OCI-LY3 (cell line): Measurements from ENCODE around the gene RBMS3.

Experiments
- H2AFZ ChIP-seq: fragments of 200-600, 300-600 bp; shearing (Covaris generic); 2 replicates; pipeline ENCODE4 v1.6.0; 2014; ENCODE audit warnings: antibody characterized with exemption, low read depth, low read length
- H3K27ac ChIP-seq: fragments of 200-600, 300-600 bp; sonication (generic); 2 replicates; pipeline ENCODE4 v1.5.1; 2014; ENCODE audit warnings: mild to moderate bottlenecking, low read length, moderate library complexity, mixed read lengths
- H3K27me3 ChIP-seq: fragments of 200-600, 300-600 bp; sonication (generic); 2 replicates; pipeline ENCODE4 v1.6.1; 2014; ENCODE audit warnings: low read depth, low read length, mixed read lengths
- H3K36me3 ChIP-seq: fragments of 200-600, 300-600 bp; sonication (generic); replicated peaks from 2 replicates; pipeline ENCODE3; 2014; ENCODE audit warnings: low read depth, low read length, mixed read lengths
- H3K4me1 ChIP-seq: fragments of 300-600, 200-600 bp; sonication (generic); 2 replicates; pipeline ENCODE4 v1.6.1; 2014; ENCODE audit warnings: low read length, mixed read lengths
- H3K4me2 ChIP-seq: fragments of 200-600, 300-600 bp; sonication (generic); 2 replicates; pipeline ENCODE4 v1.6.1; 2014; ENCODE audit warnings: low read length, mixed read lengths
- H3K4me3 ChIP-seq: fragments of 300-600, 200-600 bp; sonication (generic); 2 replicates; pipeline ENCODE4 v1.5.1; 2014; ENCODE audit warnings: antibody characterized with exemption, mild to moderate bottlenecking, low read length, moderate library complexity
- H3K79me2 ChIP-seq: fragments of 300-600, 200-600 bp; shearing (Covaris generic); 2 replicates; pipeline ENCODE4 v1.6.1; 2014; ENCODE audit warnings: mild to moderate bottlenecking, low read length, mixed read lengths
- H3K9ac ChIP-seq: fragments of 300-600, 200-600 bp; shearing (Covaris generic); 2 replicates; pipeline ENCODE4 v1.6.0; 2014; ENCODE audit warnings: mild to moderate bottlenecking, low read length, moderate library complexity
- H3K9me3 ChIP-seq: fragments of 200-600, 300-600 bp; shearing (Covaris generic); 2 replicates; pipeline ENCODE4 v1.6.1; 2014; ENCODE audit warnings: low read length, mixed read lengths; ENCODE audit not compliant: insufficient read depth
- H4K20me1 ChIP-seq: fragments of 200-600, 300-600 bp; sonication (generic); 2 replicates; pipeline ENCODE4 v1.6.1; 2016; ENCODE audit warnings: low read length, mixed read lengths; ENCODE audit not compliant: insufficient read depth
- EZH2phosphoT487 ChIP-seq: fragments of 200-600 bp; shearing (Covaris generic); IDR thresholded peaks from 2 replicates; pipeline ENCODE4 v1.6.1; 2018; ENCODE audit warnings: antibody characterized with exemption, mixed run types, low read depth
- TF ChIP-seq, protein P1 (sequence below): fragments of 200-600, 300-600 bp; sonication (generic); IDR thresholded peaks from 2 replicates; pipeline ENCODE4 v1.5.1; 2014; ENCODE audit warnings: antibody characterized with exemption, low read length, low read depth

RBMS3 gene

DNA sequence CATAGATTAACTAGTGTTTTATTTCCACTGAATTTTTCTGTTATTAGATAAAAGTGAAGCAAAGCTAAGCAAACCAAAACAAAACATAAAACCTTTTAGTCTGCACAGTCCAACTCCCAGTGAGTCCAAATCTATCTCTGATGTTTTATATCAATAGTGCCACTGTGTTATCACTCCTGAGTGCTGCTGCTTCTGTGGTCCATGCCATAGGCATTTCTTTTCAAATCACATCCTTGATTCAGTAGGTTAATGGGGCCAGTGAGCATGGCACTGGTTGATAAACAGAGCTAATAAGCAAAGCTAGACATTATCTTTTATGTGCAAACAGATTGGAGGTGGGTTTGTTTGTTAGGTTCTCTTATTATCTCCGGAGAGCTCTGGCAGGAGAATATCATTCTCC is 30.0 kb downstream of the RBMS3 start:
- H3K4me1 ChIP-seq: no peaks in the 10 kb centered on the region
- H4K20me1 ChIP-seq: no peaks in the 10 kb centered on the region
- H3K9me3 ChIP-seq: no peaks in the 10 kb centered on the region
- H3K27me3 ChIP-seq: no peaks in the 10 kb centered on the region
- H3K9ac ChIP-seq: no peak overlapping the region
- no peak overlapping the region for H3K27ac ChIP-seq
- TF ChIP-seq, protein P1, sequence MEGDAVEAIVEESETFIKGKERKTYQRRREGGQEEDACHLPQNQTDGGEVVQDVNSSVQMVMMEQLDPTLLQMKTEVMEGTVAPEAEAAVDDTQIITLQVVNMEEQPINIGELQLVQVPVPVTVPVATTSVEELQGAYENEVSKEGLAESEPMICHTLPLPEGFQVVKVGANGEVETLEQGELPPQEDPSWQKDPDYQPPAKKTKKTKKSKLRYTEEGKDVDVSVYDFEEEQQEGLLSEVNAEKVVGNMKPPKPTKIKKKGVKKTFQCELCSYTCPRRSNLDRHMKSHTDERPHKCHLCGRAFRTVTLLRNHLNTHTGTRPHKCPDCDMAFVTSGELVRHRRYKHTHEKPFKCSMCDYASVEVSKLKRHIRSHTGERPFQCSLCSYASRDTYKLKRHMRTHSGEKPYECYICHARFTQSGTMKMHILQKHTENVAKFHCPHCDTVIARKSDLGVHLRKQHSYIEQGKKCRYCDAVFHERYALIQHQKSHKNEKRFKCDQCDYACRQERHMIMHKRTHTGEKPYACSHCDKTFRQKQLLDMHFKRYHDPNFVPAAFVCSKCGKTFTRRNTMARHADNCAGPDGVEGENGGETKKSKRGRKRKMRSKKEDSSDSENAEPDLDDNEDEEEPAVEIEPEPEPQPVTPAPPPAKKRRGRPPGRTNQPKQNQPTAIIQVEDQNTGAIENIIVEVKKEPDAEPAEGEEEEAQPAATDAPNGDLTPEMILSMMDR: no peak
- no peak for TF ChIP-seq EZH2phosphoT487
- H3K79me2 ChIP-seq: no peaks in the 10 kb centered on the region
- no peak overlapping the region for H3K4me2 ChIP-seq
- H2AFZ ChIP-seq: no peak overlapping the region
- H3K36me3 ChIP-seq: no peaks in the 10 kb centered on the region
- no peak overlapping the region for H3K4me3 ChIP-seq

DNA sequence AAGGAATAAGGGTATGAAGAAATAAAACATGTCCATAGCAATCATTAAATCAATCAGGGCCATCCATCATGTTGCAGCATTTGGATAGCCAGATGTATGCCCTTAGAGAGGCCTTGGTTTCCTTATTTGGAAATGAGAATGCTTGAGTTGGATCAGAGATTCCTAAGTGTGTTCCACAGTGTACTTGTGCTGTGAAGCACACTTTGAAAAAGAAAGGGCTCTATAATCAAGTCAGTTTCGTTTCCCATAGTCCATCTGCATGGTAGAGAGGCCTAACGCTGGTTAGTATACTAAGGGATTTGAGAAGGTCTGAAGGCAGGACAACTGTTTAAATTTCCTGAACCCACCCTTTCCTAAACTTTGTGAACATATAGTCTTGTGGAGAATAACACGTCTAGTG is 30.9 kb downstream of the RBMS3 start:
- Histone ChIP-seq H2AFZ (no peak overlapping the region), H3K4me1 (no peaks in the 10 kb centered on the region), H3K4me2 (no peak overlapping the region), H3K9ac (no peak overlapping the region), H3K4me3 (no peak overlapping the region), H3K27me3 (no peaks in the 10 kb centered on the region), H3K9me3 (no peaks in the 10 kb centered on the region), H3K27ac (no peak overlapping the region), H4K20me1 (no peaks in the 10 kb centered on the region), H3K36me3 (no peaks in the 10 kb centered on the region), H3K79me2 (no peaks in the 10 kb centered on the region)
- TF ChIP-seq, protein P1: no peak
- no peak for TF ChIP-seq EZH2phosphoT487

DNA sequence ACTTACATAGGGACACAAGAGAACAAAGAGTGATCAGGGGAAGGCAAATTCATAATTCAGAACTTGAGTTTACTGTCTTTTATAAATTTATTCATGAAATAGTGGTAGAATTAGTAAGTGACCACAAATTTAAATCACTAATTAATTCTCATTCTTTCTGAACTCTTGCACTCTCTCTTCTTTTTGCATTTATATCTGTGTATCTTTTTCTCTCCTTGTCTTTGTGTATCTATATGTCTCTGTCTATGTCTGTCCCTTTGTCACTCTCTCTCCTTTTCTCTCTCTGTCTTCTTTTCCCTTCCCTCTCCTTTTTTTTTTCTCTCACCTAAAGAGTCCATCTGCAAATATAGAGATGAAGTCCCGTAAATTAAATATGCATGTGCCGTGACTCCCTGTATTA is 31.5 kb downstream of the RBMS3 start:
- H3K36me3 ChIP-seq: no peaks in the 10 kb centered on the region
- no peaks in the 10 kb centered on the region for H3K27me3 ChIP-seq
- no peaks in the 10 kb centered on the region for H3K4me1 ChIP-seq
- no peak overlapping the region for H3K27ac ChIP-seq
- no peaks in the 10 kb centered on the region for H3K9me3 ChIP-seq
- no peak overlapping the region for H2AFZ ChIP-seq
- no peak overlapping the region for H3K4me2 ChIP-seq
- no peaks in the 10 kb centered on the region for H4K20me1 ChIP-seq
- TF ChIP-seq, protein P1: no peak
- TF ChIP-seq EZH2phosphoT487: no peak
- H3K9ac ChIP-seq: no peak overlapping the region
- H3K4me3 ChIP-seq: no peak overlapping the region
- H3K79me2 ChIP-seq: no peaks in the 10 kb centered on the region

DNA sequence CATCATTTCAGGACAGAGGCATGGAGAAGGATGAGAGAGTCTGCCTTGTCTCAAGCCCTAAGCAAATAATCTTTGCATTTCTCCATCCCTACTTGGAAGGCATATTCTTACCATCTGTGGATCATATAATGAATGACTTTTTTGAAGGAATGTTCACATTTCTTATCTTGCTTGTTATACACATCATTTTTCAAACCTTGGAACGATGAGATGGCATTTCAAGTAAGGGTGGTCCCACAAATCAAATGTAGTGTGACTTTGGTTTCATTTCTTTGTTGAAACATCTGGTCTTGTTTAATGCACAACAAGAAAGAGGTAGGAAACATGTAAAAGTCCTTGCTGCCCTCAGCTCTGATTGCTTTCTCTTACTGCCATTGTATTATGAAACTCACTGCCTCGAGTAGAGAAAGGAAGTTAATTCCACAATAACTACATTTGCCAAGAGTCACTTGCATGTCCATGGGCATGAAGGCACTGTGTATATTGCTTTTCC is 32.1 kb downstream of the RBMS3 start:
- no peak overlapping the region for H3K27ac ChIP-seq
- H3K36me3 ChIP-seq: no peaks in the 10 kb centered on the region
- H2AFZ ChIP-seq: no peak overlapping the region
- H3K4me2 ChIP-seq: no peak overlapping the region
- H3K79me2 ChIP-seq: no peaks in the 10 kb centered on the region
- no peaks in the 10 kb centered on the region for H3K9me3 ChIP-seq
- H3K9ac ChIP-seq: no peak overlapping the region
- no peaks in the 10 kb centered on the region for H3K27me3 ChIP-seq
- H3K4me1 ChIP-seq: no peaks in the 10 kb centered on the region
- H3K4me3 ChIP-seq: no peak overlapping the region
- TF ChIP-seq EZH2phosphoT487: no peak
- TF ChIP-seq, protein P1: no peak
- no peaks in the 10 kb centered on the region for H4K20me1 ChIP-seq
